Endodermal cell (in vitro differentiated cells): ENCODE measurements around the gene PROSER3. TPM values are rescaled to one million over a fixed set of nuclear protein-coding genes. Genes with fewer than 3 reads are reported as not detected.
A peak's percentile ranks its signal among the peaks of the same experiment; 100 is the strongest.

Source experiments
- DNase-seq: peaks from one replicate; pipeline ENCODE4 v3.0.0-alpha.2; 2017
- H3K27ac ChIP-seq: 2 replicates; pipeline ENCODE4 v1.5.1; 2013; ENCODE audit warnings: mild to moderate bottlenecking, low read depth, low read length, moderate library complexity
- H3K27me3 ChIP-seq: 2 replicates; pipeline ENCODE4 v1.6.1; 2013; ENCODE audit warnings: mild to moderate bottlenecking, low read length, moderate library complexity; ENCODE audit not compliant: insufficient read depth, control insufficient read depth, poor library complexity, severe bottlenecking
- H3K36me3 ChIP-seq: 2 replicates; pipeline ENCODE4 v1.7.0; 2013; ENCODE audit warnings: mild to moderate bottlenecking, low read length, moderate library complexity; ENCODE audit not compliant: control insufficient read depth, insufficient read depth
- H3K4me1 ChIP-seq: one replicate; pipeline ENCODE4 v1.7.0; 2013; ENCODE audit warnings: low read length; ENCODE audit not compliant: control insufficient read depth, insufficient read depth
- H3K4me3 ChIP-seq: 2 replicates; pipeline ENCODE4 v1.5.1; 2013; ENCODE audit warnings: mild to moderate bottlenecking, low read length, moderate library complexity
- H3K9ac ChIP-seq: 2 replicates; pipeline ENCODE4 v1.6.1; 2013; ENCODE audit warnings: mild to moderate bottlenecking, low read length, moderate library complexity; ENCODE audit not compliant: poor library complexity, severe bottlenecking; ENCODE audit errors: extremely low read depth
- H3K9me3 ChIP-seq: 2 replicates; pipeline ENCODE4 v1.6.1; 2013; ENCODE audit warnings: mild to moderate bottlenecking, low read length, moderate library complexity; ENCODE audit not compliant: control insufficient read depth
- H3K27ac Mint-ChIP-seq: 2 replicates; pipeline ENCODE4 v1.8.0; 2020; ENCODE audit warnings: mixed read lengths
- H3K27me3 Mint-ChIP-seq: 2 replicates; pipeline ENCODE4 v1.8.0; 2021; ENCODE audit warnings: mild to moderate bottlenecking, mixed read lengths; ENCODE audit not compliant: insufficient read depth
- H3K36me3 Mint-ChIP-seq: 2 replicates; pipeline ENCODE4 v1.8.0; 2020; ENCODE audit warnings: low read depth, mixed read lengths
- H3K4me1 Mint-ChIP-seq: 2 replicates; pipeline ENCODE4 v1.8.0; 2020; ENCODE audit warnings: mixed read lengths
- H3K4me3 Mint-ChIP-seq: 2 replicates; pipeline ENCODE4 v1.8.0; 2020; ENCODE audit warnings: mild to moderate bottlenecking, moderate library complexity, mixed read lengths
- H3K9me3 Mint-ChIP-seq: 2 replicates; pipeline ENCODE4 v1.8.0; 2020; ENCODE audit warnings: mild to moderate bottlenecking, mixed read lengths
- CTCF ChIP-seq: fragments of 200-600 bp; sonication (generic); conservative IDR thresholded peaks from 2 replicates; pipeline ENCODE4 v1.5.0; 2021; ENCODE audit warnings: antibody characterized with exemption, mild to moderate bottlenecking
- WGBS, 2 experiments: methylation state at CpG; one replicate each; pipeline versions ENCODE4 v1.1.5 to v1.1.7; 2013; ENCODE audit warnings: missing lambda C conversion rate in 2 of 2, mixed read lengths in 1 of 2; ENCODE audit not compliant: insufficient coverage in 1 of 2, insufficient read length in 1 of 2; 5-methylcytosine and 5-hydroxymethylcytosine counted together
- total RNA-seq, 2 donors: library from RNA; stranded (reverse); fragmentation: NEBNext Ultra II Directional in 1 of 2; extraction: Animal tissue kit (Norgen Biotek cat#: 25700) in 1 of 2; gene quantifications; 2 replicates in 1 of 2; 3 replicates in 1 of 2; pipeline ENCODE4 v1.2.1, GENCODE V29; 2021

The PROSER3 gene
- total RNA-seq, 2 donors from 2014 or later, result 37.8 to 45.4 TPM

GRCh38 chr19:35776102-35776788 is 18.3 kb downstream of the PROSER3 start:
- Histone ChIP-seq H3K4me1 (peaks cover 3% of the 10 kb centered on the region), H3K9me3 (no peaks in the 10 kb centered on the region), H3K27ac (peak overlapping the region; percentile 63), H3K36me3 (no peaks in the 10 kb centered on the region), H3K27me3 (peaks cover 11% of the 10 kb centered on the region), H3K4me3 (peak overlapping the region; percentile 72), H3K9ac (no peak overlapping the region)
- Mint-ChIP-seq H3K27ac (no peak overlapping the region), H3K27me3 (peaks cover 39% of the 10 kb centered on the region), H3K36me3 (no peaks in the 10 kb centered on the region), H3K4me3 (peak overlapping the region; percentile 50), H3K4me1 (peaks cover 15% of the 10 kb centered on the region), H3K9me3 (no peaks in the 10 kb centered on the region)
- 57 to 87% methylated on average over 6 to 13 of the region's 13 CpGs for WGBS, 2 experiments
- TF ChIP-seq CTCF, result no peak
- no peak for DNase-seq

DNA sequence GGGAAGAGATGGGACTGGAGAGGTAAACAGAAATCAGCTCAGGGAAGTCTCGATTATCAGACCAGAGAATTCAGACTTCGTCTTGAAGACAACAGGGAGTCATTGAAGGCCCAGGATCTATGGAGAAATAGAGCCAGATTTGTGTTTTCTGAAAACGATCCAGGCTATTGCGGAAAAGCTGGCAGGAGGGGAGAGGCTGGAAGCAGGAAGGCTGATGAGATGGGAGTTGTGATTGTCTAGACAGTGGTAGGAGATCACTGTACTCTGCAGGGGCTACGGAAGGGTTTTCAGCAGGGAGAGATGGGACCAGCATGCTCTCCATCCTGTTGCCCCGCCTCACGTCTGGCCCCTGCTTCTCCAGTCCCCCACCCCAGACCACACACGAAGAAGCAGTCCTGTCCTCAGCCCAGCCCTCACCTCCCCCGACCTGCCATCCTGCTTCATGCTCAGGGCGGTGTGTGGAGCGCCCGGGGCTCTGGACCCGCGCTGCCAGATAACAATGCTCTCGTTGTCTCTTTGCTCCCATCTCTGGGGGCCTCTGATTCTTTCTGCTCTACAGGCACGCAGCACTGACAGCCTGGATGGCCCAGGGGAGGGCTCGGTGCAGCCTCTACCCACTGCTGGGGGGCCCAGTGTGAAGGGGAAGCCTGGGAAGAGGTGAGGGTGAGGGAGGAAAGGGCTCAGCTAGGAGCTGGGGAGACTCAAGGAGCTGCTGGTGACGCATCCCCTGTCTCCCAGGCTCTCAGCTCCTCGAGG is 19.3 kb downstream of the PROSER3 start:
- Histone ChIP-seq H3K4me1 (peaks cover 3% of the 10 kb centered on the region), H3K27ac (no peak overlapping the region), H3K27me3 (peaks cover 11% of the 10 kb centered on the region), H3K9me3 (no peaks in the 10 kb centered on the region), H3K4me3 (no peak overlapping the region), H3K36me3 (no peaks in the 10 kb centered on the region), H3K9ac (no peak overlapping the region)
- peak; percentile 75 for DNase-seq
- Mint-ChIP-seq H3K27ac (no peak overlapping the region), H3K4me1 (peaks cover 15% of the 10 kb centered on the region), H3K9me3 (no peaks in the 10 kb centered on the region), H3K27me3 (peaks cover 39% of the 10 kb centered on the region), H3K36me3 (no peaks in the 10 kb centered on the region), H3K4me3 (peak overlapping the region; percentile 6)
- WGBS, 2 experiments, result 46 to 52% methylated on average over 16 to 19 of the region's 19 CpGs
- TF ChIP-seq CTCF, result no peak

DNA sequence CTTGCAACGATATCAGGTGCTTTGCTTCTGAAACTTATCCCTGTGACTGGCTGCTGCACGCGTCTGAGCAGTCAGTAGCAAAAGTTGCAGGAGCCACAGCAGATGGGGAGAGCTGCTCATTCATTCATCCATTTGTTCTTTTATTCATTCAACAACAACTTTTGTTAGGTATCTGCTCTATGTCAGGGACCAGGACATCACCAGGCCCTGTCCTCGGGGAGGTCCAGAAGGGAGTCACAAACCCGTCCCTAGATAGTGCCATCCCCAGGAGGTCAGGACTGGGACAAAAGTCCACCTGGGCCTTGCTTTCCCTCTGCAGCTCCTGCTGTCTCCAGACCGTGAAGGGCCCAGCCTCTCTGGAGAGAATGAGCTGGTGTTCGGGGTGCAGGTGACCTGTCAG is 20.0 kb downstream of the PROSER3 start:
- no peaks in the 10 kb centered on the region for H3K36me3 ChIP-seq
- Mint-ChIP-seq H3K4me1 (peaks cover 15% of the 10 kb centered on the region), H3K27me3 (peaks cover 34% of the 10 kb centered on the region), H3K9me3 (no peaks in the 10 kb centered on the region), H3K36me3 (no peaks in the 10 kb centered on the region), H3K27ac (no peak overlapping the region), H3K4me3 (no peak overlapping the region)
- no peaks in the 10 kb centered on the region for H3K9me3 ChIP-seq
- WGBS, 2 experiments, result 90 to 96% methylated on average over 5 to 7 of the region's 7 CpGs
- H3K27me3 ChIP-seq, result peaks cover 11% of the 10 kb centered on the region
- no peak for TF ChIP-seq CTCF
- H3K4me3 ChIP-seq, result no peak overlapping the region
- no peak for DNase-seq
- H3K4me1 ChIP-seq, result peaks cover 3% of the 10 kb centered on the region
- H3K9ac ChIP-seq, result no peak overlapping the region
- H3K27ac ChIP-seq, result no peak overlapping the region
